Thyroid gland (tissue), 4 donors: ENCODE data around the gene ARHGAP24.

Source experiments
- CTCF ChIP-seq, 6 experiments: fragments of 200-600 bp in 3 of 6; fragments of 450-650 bp in 3 of 6; sonication (generic) in 3 of 6; IDR thresholded peaks; one replicate each; pipeline ENCODE4 v1.5.1; 2016 to 2019; ENCODE audit warnings: antibody characterized with exemption in 6 of 6, mild to moderate bottlenecking in 2 of 6, inconsistent platforms in 1 of 6, moderate library complexity in 1 of 6
- POLR2A ChIP-seq, 2 donors: fragments of 450-650 bp; IDR thresholded peaks; one replicate each; pipeline ENCODE4 v1.6.1; 2017; ENCODE audit warnings: antibody characterized with exemption in 2 of 2, mild to moderate bottlenecking in 2 of 2, moderate library complexity in 1 of 2

GRCh38 chr4:85808104-85808503, 333.2 kb downstream of the ARHGAP24 start:
- TF ChIP-seq CTCF (IDR thresholded peaks at IDR 0.05), result no peak
- TF ChIP-seq POLR2A (IDR thresholded peaks at IDR 0.05), result no peak
